ENCODE measurements around the gene KSR1.

GRCh38 chr17:27499451-27500265 lies 43.4 kb downstream of the KSR1 start:
- TF ChIP-seq CTCF (IDR thresholded peaks at IDR 0.05): no peak
- no peak for TF ChIP-seq POLR2AphosphoS5 (IDR thresholded peaks at IDR 0.05; ENCODE audit: low read depth, low read length)
- TF ChIP-seq REST (IDR thresholded peaks at IDR 0.05; ENCODE audit: insufficient read depth in 1 of 2, low read depth in 2 of 2, low read length in 1 of 2): no peak

All from Panc1 (cell line).